COLO829 (cell line): ENCODE data around the gene NKD1.

Experiments
- DNase-seq: peaks from one replicate; pipeline ENCODE4 v3.0.0; 2012; ENCODE audit warnings: low spot score

NKD1 gene

DNA sequence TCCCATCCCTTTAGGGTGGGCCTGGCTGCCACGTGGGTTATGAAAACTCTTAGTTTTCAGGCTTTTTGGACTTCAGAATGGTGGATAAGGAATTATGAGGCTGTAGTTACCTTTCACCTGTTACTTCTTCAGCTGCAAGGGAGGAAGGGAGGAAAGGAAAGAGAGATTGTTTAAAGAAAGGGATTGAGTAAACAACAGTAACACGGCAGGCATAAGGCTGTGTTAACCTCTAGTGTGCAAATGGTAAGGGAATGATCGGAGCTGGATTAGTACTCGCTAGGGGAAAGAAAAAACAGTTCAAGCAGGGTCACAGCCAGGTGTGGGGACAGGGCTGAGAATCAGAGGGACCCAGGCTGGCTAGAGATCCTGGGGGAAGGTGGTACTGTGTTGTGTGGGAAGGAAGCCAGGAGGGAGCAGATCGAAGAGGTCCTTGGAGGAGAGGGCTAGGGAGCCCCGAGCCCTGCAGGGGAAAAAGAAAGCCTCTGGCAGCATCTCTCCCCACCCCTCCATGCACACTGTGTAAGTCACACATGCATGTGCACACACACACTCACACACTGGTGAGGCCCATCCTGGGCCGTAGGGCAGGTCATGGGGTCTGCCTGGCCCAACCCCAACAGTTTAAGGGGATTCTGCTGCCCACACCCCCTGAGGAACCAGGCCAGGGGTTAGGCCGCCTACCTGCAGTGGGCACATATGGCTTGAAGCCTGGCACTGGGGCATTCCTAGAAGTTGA, 83.2 kb downstream of the NKD1 start:
- DNase-seq, result no peak

DNA sequence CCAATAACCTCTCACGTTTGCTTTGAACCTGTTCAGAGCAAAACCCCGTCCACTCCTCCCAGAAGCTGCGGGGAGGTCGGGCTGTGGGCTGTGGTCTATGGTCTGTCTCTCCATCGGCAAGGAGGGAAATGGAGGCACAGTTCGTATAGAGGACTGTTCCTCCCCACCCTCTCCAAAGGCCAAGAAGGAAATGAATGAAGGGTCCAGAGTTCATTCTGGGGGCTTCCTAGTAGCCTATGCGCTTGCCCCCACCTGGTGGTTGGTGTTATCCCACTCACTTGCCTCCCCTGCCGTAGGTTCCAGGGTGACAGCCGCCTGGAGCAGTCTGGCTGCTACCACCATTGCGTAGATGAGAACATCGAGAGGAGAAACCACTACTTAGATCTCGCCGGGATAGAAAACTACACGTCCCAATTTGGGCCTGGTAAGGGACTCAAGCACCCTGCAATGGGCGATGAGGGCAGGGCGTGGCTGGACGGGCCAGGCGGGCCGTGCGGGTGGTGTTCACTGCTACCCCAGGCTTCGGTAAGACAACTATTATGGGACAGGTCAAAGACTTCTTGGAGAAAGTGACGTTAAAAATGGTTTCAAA, 83.9 kb downstream of the NKD1 start:
- DNase-seq, result no peak

- DNase-seq, result no peak
Measured at GRCh38 chr16:50632927-50633800, 85.0 kb downstream of the NKD1 start.

DNA sequence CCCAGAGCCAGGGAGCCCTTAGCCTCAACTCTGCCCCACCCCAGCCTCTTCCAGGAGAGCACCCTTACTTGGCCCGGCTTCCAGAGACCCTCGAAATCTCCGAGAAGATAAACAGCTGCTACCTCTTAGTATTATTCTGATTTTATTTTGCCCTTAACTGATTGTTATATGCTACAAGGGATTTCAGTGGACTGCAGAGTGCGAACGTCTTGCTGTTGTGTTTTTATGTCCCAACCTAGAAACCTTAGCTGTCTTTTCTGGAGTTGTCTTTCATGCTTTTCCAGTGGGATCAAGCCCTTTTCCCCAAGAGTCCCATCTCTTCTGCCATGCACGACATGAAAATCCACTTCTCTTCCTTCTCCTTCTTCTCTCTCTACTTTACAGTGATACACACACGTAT, 85.9 kb downstream of the NKD1 start:
- no peak for DNase-seq

GRCh38 chr16:50634947-50635346, 86.8 kb downstream of the NKD1 start:
- DNase-seq, result no peak

DNA sequence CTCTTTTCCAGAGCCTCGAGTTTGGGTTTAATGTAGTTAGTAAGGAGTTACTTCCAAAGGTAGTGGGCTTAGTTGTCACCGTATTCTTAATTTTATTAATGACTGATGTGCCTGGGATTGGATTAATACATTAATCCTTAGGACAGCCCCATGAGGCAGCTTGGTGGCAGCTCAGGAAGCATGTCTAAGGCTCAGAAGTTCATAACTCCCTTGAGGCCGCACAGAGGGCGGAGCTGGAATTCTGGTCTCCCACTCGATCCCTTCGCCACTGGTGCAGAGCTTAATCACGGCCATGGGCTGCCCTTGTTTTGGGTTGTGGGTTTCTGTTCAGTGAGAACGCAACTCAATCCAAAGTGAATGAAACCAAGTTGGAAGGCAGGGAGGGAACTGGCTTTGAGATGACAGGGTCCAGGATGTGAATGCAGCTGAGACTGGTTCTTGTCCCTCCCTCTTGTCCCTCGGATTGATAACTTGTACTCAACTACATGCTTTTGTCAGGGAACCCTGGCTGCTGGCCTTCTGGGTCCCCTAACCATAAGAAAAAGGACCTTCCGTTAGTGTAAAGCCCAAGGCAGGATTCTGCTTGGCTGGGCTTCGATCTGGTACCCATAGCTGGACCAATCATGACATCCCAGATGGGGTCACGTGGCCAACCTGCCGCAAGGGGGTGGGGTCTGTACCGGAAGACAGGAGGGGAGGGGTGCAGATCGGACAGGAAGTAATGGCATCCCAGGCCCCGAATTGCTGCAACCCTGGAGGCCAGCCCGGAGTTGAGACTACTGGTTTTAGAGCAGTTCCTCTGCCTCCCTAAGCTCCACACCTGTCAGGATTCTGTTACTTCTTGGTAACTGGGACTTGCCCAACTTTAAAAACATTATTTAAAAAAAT, 87.6 kb downstream of the NKD1 start:
- no peak for DNase-seq

DNA sequence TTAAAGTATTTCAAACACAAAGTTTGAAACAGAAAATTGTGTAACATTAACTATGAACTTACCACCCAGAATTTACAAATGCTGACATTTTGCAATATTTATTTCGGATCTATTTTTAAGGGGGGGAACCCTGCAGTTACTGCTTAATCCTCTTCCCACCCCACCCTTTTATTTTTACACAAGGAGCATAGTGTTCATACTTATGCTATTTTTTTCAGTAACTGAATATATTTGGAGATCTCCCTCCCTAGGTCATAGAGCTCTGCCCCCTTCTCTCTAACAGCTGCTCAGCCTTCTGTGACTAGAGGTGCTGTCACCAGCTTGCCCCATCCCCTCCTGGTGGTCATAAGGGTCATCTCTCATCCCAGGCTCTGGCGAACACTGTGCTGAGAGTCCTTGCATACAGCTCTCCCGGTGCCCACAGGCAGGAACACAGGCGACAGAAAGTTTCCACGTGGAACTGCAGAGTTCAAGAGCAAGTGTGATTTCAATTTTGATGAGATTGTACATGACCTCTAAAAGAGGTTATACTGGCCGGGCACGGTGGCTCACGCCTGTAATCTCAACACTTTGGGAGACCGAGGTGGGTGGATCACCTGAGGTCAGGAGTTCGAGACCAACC, 88.7 kb downstream of the NKD1 start:
- no peak for DNase-seq

- no peak for DNase-seq
Measured at GRCh38 chr16:50637716-50638602, 89.8 kb downstream of the NKD1 start.

DNA sequence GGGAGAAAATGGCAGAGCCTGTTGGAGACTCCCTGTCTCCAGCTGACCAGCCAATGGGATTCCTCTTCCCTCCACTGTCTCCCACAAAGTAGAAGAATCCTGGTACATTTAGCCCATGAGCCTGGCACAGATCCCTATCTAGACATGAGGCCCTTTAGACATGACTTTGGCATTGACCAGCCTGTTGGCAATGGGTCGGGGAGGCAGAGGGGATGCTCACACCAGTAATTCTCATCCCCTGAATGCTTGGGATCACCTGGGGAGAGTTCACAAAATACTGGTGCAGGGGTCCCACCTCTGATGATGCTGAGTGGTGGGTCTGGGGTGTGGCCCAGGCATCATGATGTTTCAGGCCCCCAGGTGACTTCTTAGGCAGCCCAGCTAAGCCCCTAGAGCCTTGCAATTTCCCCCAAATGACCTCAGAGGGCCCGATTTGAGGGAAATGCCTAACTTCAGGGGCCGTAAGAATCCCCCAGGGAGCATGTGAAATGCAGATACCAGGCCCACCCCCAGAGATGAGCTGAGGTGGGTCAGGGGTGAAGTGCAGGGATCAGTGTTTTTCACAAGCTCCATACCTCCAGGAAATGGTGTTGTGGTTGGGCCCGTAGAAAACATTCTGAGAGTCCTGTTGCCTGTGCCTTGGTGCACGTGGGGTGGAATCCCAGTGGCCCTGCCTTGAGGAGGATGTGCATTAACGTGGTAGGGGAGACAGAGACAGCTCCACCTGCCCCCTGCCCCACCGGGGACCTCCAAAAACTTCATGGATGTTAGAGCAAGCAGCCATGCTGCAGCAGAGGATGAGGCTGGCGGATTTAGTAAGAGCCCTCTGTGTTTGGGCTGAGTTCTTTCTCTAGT, 90.8 kb downstream of the NKD1 start:
- DNase-seq, result no peak

- DNase-seq, result peak; percentile 57
Measured at GRCh38 chr16:50640391-50640790, 92.2 kb downstream of the NKD1 start.

DNA sequence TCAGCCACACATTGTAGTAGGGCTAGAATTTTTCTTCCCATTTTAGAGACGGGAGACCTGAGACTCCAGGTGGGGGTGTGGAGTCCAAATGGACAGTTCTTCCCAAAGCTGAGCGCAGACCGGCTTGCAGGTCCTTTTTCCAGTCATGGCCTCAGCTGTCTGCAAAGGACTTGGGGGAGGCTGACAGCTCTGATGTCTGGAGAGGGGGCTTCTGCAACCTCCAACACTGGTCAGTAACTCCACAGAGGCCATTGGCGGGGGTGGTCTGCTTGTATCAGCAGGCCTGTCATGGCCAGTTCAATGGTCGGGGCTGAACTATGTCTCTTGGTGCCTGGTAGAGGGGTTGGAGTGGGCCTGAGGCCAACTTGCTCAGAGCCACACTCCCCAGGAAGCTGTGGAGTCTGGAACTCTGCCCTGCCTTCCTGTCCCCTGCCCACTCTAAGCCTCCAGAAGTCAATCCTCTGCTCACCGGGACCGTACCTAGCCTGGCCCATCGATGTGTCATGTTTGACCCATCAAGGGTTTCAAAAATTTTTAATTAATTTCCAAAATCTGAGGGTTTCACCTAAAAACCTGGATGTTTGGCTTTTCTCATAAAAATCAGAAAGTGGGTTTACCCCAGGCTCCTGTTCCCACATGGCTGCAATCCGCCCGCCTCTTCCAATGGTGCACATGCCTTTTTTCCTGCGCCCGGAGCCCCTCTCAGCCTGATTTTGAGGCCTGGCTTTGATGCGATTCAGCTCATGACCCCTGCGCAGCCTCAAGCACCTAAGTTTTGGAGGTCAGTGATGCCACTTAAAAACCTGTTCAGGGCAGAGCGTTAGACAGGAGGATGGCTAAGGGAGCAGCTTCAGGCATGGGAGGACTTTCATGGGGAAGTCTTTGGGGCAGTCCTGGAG, 93.0 kb downstream of the NKD1 start:
- DNase-seq, result no peak

GRCh38 chr16:50641818-50642187, 93.6 kb downstream of the NKD1 start:
- no peak for DNase-seq

- DNase-seq, result no peak
Measured at GRCh38 chr16:50642349-50642748, 94.2 kb downstream of the NKD1 start.

- no peak for DNase-seq
Measured at GRCh38 chr16:50643192-50643591, 95.0 kb downstream of the NKD1 start.

DNA sequence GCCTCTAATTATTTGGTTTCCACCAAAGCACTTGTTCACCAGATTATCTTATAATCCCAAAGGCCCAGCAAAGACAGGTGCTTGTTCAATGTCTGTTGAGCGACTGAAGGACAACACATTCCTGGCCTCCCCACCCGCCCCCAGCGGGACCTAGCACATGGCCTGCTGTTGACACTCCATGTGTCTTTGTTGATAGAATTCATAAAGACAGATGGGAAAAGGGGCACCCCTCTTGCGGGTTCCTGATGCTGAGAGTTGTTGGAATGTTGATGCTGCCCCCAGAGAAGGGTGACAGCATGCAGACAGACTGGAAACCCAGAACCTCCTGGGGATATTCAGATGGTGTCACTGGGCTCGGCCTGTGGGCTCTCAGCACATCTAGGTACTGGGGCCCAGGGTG, 96.0 kb downstream of the NKD1 start:
- DNase-seq, result no peak

DNA sequence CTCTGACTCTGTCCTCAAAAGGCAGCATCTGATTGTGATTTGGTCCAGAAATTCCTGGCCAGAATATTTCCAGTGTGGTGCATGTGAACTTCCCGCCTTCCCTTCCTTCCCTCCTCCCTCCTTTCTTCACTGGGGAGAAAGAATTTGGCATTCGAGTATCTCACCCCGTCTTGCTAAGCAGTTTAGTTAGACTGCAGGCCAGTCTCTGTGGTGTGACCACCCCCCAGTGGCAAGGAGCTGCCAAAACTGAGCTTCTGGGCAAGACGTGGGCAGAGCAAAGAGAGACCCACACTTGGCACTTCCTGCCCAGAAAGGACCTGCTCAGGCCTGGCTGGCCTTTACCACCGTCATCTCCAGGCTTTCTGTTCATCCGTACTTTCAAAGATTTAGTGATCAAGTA, 96.5 kb downstream of the NKD1 start:
- no peak for DNase-seq

DNA sequence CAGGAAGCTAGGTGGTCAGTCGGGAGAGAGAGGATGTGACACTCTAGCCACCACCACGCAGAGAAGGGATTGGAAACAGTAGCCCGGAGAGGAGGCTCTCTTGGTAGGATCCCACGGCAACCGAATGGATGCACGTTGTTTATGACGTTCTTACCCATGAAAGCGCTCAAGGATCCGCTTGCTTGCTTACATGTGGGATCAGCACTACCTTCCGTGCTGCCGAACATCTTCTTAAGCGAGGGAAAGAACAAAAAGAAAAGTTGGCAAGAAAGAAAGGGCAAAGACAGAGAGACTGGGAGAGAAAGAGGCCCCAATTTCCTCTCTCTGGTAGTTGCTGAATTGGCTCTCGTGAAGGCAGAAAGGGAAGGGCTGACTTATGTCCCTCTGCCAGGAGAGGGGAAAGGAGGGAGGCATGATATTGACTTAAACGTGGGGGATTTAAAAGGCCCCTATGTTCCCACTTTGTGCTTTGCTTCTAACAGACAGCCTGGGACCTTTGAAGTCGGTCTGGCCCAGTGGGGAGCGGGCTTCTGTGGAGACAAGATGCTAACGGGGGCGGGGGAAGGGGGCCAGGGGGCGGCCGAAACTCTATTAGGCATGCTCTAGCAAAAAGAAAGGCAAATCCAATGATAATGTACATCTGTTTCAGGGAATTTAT, 97.5 kb downstream of the NKD1 start:
- DNase-seq, result no peak

DNA sequence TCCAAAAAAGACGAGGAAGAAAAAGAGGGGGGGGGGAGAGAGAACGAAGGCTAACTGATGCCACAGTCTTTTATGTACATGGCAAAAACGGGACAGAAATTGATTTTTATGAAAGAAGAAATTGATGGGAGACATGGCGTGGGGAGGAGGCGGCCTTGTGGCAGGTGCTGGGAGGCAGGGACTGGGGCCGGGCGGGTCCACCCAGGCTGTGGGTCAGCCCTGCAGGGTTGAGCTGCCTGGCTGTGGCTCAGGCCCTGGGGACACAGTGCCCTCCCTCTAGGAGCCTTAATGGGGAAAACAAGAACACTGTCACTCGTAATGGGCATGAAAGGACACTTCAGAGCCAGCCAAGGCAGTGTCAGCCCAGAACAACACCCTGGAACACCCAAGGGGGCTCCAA, 98.1 kb downstream of the NKD1 start:
- no peak for DNase-seq
